ENCODE measurements around the gene DST.

- TF ChIP-seq YY1 (IDR thresholded peaks at IDR 0.05; ENCODE audit: low read depth) (no peak), FOXM1 (IDR thresholded peaks at IDR 0.05; ENCODE audit: low read depth) (no peak), SIN3A (IDR thresholded peaks at IDR 0.05; ENCODE audit: borderline replicate concordance, low read depth, low read length) (no peak), RAD21 (IDR thresholded peaks at IDR 0.05; ENCODE audit: low read length) (no peak), RCOR1 (IDR thresholded peaks at IDR 0.05; ENCODE audit: low read length) (no peak), EP300 (IDR thresholded peaks at IDR 0.05; ENCODE audit: borderline replicate concordance in 1 of 2, low read depth in 1 of 2, low read length in 1 of 2) (no peak)
- TF ChIP-seq, protein P1, sequence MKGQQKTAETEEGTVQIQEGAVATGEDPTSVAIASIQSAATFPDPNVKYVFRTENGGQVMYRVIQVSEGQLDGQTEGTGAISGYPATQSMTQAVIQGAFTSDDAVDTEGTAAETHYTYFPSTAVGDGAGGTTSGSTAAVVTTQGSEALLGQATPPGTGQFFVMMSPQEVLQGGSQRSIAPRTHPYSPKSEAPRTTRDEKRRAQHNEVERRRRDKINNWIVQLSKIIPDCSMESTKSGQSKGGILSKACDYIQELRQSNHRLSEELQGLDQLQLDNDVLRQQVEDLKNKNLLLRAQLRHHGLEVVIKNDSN (IDR thresholded peaks at IDR 0.05; ENCODE audit: borderline replicate concordance, low read depth), result no peak
- TF ChIP-seq, protein P2, sequence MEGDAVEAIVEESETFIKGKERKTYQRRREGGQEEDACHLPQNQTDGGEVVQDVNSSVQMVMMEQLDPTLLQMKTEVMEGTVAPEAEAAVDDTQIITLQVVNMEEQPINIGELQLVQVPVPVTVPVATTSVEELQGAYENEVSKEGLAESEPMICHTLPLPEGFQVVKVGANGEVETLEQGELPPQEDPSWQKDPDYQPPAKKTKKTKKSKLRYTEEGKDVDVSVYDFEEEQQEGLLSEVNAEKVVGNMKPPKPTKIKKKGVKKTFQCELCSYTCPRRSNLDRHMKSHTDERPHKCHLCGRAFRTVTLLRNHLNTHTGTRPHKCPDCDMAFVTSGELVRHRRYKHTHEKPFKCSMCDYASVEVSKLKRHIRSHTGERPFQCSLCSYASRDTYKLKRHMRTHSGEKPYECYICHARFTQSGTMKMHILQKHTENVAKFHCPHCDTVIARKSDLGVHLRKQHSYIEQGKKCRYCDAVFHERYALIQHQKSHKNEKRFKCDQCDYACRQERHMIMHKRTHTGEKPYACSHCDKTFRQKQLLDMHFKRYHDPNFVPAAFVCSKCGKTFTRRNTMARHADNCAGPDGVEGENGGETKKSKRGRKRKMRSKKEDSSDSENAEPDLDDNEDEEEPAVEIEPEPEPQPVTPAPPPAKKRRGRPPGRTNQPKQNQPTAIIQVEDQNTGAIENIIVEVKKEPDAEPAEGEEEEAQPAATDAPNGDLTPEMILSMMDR (IDR thresholded peaks at IDR 0.05), result no peak
Observed at GRCh38 chr6:56534680-56535419, 107.8 kb downstream of the DST start.

Measured in SK-N-SH (cell line).